AG04450 (cell line): ENCODE results near the gene KIF6. TPM values are rescaled to one million over a fixed set of nuclear protein-coding genes. Genes with fewer than 3 reads are reported as not detected.
"Not testable (repeated sequence)": the region's sequence is repeated elsewhere in the genome, so short reads cannot be mapped to it uniquely, and the experiment has no call there.

ENCODE experiments used
- CTCF ChIA-PET: fragments of 300-600, 350-600 bp; formaldehyde crosslinking; extraction: SDS; loops from one replicate; lab custom pipeline; 2022; ENCODE audit warnings: antibody characterized with exemption, inconsistent platforms; lab: Charles Lee
- POLR2A ChIA-PET: fragments of 350-600 bp; formaldehyde crosslinking; extraction: SDS; loops from one replicate; lab custom pipeline; 2021; ENCODE audit warnings: antibody characterized with exemption, inconsistent platforms; lab: Yijun Ruan, JAX
- DNase-seq: peaks from one replicate; pipeline ENCODE4 v3.0.0-alpha.2; 2011; ENCODE audit warnings: low read depth, low spot score
- H3K27ac ChIP-seq: one replicate; pipeline ENCODE4 v1.5.1; 2012; ENCODE audit warnings: low read depth, low read length, control low read depth
- H3K27me3 ChIP-seq: one replicate; pipeline ENCODE4 v1.6.0; 2012; ENCODE audit warnings: low read length; ENCODE audit not compliant: control insufficient read depth, insufficient read depth
- H3K4me3 ChIP-seq: 2 replicates; pipeline ENCODE4 v1.5.1; 2011; ENCODE audit warnings: mild to moderate bottlenecking, low read depth, low read length, control low read depth
- H3K9me3 ChIP-seq: 2 replicates; pipeline ENCODE4 v1.5.1; 2012; ENCODE audit warnings: low read length; ENCODE audit not compliant: control insufficient read depth, insufficient read depth
- polyA plus RNA-seq: library from polyadenylated mRNA; depleted of rRNA; stranded (reverse); fragments of >200 nt; gene quantifications from 2 replicates; pipeline ENCODE4 v1.2.3, GENCODE V29; 2011
- TF ChIP-seq, protein P1 (sequence below): IDR thresholded peaks from 2 replicates; pipeline ENCODE4 v1.5.1; 2011; ENCODE audit warnings: low read depth, low read length, control low read depth, inconsistent platforms

The KIF6 gene
- polyA plus RNA-seq, 1 experiment = 0.02 TPM

DNA sequence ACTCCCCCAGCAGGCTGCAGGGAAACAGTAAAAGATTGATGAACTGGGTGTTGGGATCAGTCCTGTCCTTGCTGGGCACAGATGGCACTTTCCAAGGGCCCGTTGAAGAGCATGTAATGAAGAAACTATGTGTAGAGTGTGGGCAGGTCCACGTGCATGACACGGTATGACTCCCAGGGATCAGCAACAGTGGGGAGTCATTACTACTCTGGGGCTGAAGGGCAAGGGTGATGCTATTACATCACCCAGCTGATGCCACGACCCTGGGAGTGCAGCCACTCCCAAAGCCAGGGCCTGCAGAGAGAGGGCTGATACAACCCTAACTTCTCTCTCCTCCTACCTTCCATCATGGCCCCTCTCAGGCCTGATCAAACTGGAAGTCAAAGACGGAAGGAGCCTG lies 431.1 kb downstream of the KIF6 start:
- Histone ChIP-seq H3K27me3 (no peaks in the 10 kb centered on the region), H3K9me3 (no peaks in the 10 kb centered on the region), H3K27ac (no peak overlapping the region), H3K4me3 (no peak overlapping the region)
- ChIA-PET POLR2A (no interaction called here), CTCF (no interaction called here)
- TF ChIP-seq, protein P1, sequence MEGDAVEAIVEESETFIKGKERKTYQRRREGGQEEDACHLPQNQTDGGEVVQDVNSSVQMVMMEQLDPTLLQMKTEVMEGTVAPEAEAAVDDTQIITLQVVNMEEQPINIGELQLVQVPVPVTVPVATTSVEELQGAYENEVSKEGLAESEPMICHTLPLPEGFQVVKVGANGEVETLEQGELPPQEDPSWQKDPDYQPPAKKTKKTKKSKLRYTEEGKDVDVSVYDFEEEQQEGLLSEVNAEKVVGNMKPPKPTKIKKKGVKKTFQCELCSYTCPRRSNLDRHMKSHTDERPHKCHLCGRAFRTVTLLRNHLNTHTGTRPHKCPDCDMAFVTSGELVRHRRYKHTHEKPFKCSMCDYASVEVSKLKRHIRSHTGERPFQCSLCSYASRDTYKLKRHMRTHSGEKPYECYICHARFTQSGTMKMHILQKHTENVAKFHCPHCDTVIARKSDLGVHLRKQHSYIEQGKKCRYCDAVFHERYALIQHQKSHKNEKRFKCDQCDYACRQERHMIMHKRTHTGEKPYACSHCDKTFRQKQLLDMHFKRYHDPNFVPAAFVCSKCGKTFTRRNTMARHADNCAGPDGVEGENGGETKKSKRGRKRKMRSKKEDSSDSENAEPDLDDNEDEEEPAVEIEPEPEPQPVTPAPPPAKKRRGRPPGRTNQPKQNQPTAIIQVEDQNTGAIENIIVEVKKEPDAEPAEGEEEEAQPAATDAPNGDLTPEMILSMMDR = no peak
- DNase-seq = no peak

DNA sequence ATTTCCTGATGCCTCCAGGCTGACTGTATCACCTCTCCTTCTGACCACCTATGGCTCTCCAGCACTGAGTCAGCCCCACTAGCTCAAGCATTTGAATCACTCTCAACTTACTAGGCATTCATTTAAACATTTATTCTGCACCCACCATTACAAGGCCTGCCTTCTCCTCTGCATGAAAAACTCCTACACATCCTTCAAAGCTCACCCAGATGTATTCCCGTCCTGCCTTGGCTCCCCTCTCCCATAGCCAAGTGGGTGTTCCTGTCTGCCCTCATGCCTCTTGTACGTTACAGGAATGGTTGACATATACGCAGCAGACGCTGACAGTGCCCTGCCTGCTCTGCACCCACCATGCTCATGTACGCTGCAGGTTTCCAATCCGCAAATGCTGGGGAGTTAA lies 432.6 kb downstream of the KIF6 start:
- CTCF ChIA-PET = no interaction called here
- DNase-seq = no peak
- Histone ChIP-seq H3K9me3 (no peaks in the 10 kb centered on the region; the same call in 1 of the 2 replicates), H3K27ac (no peak overlapping the region), H3K27me3 (no peaks in the 10 kb centered on the region), H3K4me3 (no peak overlapping the region)
- TF ChIP-seq, protein P1 = no peak
- POLR2A ChIA-PET = no interaction called here

DNA sequence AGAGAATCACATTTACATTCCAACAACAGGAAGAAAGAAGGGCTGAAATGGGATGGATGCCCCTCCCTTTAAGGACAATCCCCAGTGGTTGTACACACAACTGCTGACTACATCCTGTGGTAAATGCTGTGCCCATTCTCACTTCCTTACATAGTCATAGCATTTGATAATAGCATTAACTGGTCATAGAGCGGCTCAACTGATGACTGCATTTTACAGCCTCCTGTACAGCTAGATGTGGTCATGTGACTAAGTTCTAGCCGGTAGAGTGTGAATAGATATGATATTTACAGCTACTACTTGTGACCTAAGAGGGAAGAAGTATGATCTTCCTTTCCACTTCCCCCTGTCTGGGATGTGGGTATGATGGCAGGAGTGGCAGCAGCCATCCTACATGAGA lies 435.7 kb downstream of the KIF6 start:
- POLR2A ChIA-PET = no interaction called here

DNA sequence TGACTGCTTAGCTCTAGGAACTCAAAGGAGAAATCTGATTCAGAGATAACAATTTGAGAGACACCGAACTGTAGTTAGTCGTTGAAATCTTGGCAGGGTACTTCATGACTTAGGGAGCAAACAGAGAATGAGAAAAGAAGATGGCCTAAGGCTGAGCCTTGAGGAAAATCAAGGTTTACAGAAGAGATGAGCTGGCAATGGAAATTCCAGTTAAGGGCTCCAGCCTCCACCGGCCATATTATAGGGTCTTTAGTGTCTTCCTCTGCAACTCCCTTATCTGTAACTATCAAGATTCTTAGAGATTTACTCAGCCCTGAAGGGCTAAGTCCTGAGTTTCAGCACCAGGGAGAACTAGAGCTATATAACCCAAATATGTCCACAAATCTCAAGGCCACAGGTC lies 437.6 kb downstream of the KIF6 start:
- no peak overlapping the region for H3K27ac ChIP-seq
- ChIA-PET CTCF (no interaction called here), POLR2A (no interaction called here)
- H3K27me3 ChIP-seq = no peaks in the 10 kb centered on the region
- no peak for DNase-seq
- TF ChIP-seq, protein P1 = no peak
- no peak overlapping the region for H3K4me3 ChIP-seq
- no peaks in the 10 kb centered on the region; the same call in 1 of the 2 replicates for H3K9me3 ChIP-seq

More for the DNA sequence above, 435.7 kb downstream of the KIF6 start:
- TF ChIP-seq, protein P1 = no peak
- Histone ChIP-seq H3K27ac (no peak overlapping the region), H3K27me3 (no peaks in the 10 kb centered on the region), H3K9me3 (no peaks in the 10 kb centered on the region; the same call in 1 of the 2 replicates), H3K4me3 (no peak overlapping the region)
- CTCF ChIA-PET = no interaction called here
- DNase-seq = no peak

DNA sequence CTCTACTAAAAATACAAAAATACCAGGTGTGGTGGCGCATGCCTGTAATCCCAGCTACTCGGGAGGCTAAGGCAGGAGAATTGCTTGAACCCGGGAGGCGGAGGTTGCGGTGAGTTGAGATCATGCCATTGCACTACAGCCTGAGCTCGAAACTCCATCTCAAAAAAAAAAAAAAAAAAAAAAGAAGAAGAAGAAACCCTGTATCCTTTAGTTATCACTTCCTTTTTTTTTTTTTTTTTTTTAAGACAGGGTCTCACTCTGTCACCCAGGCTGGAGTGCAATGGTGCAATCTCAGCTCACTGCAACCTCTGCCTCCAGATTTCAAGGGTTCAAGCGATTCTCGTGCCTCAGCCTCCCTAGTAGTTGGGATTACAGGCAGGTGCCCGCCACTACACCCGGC lies 438.6 kb downstream of the KIF6 start:
- H3K27me3 ChIP-seq, H3K27ac ChIP-seq, H3K9me3 ChIP-seq, H3K4me3 ChIP-seq, CTCF ChIA-PET, DNase-seq, POLR2A ChIA-PET: not testable (repeated sequence)

DNA sequence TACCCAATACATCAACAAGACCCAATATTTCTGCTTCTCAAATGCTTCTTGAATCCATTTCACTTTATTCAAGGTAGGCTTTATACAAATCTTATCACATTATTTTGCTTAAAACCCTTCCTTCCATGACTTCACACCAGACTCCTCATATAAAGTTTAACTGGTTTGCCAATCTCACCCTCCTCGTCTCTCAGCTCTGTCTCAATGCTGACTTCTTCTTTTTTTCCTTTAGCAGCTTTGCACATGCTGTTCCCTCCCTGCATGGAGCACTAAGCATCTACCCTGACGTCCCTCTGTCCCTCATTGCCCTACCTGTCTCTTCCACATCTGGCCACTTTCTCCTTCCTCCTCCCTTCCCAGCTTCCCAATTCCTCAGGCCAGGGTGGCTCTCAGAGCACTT lies 442.4 kb downstream of the KIF6 start:
- ChIA-PET POLR2A (no interaction called here), CTCF (no interaction called here)
- no peak overlapping the region for H3K27ac ChIP-seq
- TF ChIP-seq, protein P1 = no peak
- no peak for DNase-seq
- no peak overlapping the region for H3K4me3 ChIP-seq
- no peaks in the 10 kb centered on the region for H3K27me3 ChIP-seq
- H3K9me3 ChIP-seq = no peaks in the 10 kb centered on the region
